Uterus (tissue), 2 donors: ENCODE data around the gene GALNT7.

Experiments used
- CTCF ChIP-seq, 4 experiments: fragments of 200-600 bp in 2 of 4; fragments of 450-650 bp in 2 of 4; sonication (generic) in 2 of 4; IDR thresholded peaks; one replicate each; pipeline ENCODE4 v1.5.1; 2016 to 2019; ENCODE audit warnings: antibody characterized with exemption in 4 of 4, mild to moderate bottlenecking in 2 of 4, moderate library complexity in 1 of 4
- POLR2A ChIP-seq, 2 donors: fragments of 450-650 bp; IDR thresholded peaks; one replicate each; pipeline ENCODE4 v1.6.1; 2016; ENCODE audit warnings: antibody characterized with exemption in 2 of 2, mild to moderate bottlenecking in 1 of 2, moderate library complexity in 1 of 2

GRCh38 chr4:173291899-173292298 lies 123.3 kb downstream of the GALNT7 start:
- no peak for TF ChIP-seq CTCF (IDR thresholded peaks at IDR 0.05)
- no peak for TF ChIP-seq POLR2A (IDR thresholded peaks at IDR 0.05)
